Measurements from ENCODE around the gene DTHD1. TPM values are rescaled to one million over a fixed set of nuclear protein-coding genes. Genes with fewer than 3 reads are reported as not detected.

The DTHD1 gene
- total and polyA plus RNA-seq, 2 of the 8 experiments (the other 6 are each of a cell fraction or from before 2014, with no cell fraction given) = not detected

DNA sequence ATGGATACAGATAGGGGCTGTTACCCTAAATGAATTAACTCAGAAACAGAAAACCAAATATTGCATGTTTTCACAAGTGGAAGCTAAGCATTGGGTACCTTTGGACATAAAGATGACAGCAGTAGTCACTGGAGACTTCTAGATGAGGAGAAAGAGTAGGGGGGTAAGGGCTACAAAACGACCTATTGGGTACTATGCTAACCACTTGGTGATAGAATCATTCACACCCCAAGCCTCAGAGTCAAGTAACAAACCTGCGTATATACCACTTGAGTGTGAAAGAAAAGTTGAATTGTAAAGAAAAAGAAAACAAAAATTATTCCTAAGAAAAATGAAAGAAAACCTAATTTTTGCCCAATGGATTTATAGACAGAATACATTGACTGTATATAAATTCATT, 29.4 kb upstream of the DTHD1 start (continued):
- TF ChIP-seq EP300 (IDR thresholded peaks at IDR 0.05; ENCODE audit: borderline replicate concordance in 1 of 2, low read depth in 2 of 2, low read length in 2 of 2) (no peak), SIX5 (IDR thresholded peaks at IDR 0.05; ENCODE audit: low read depth, low read length) (no peak), CTCF (IDR thresholded peaks at IDR 0.05; ENCODE audit: control extremely low read depth in 1 of 3, insufficient read depth in 1 of 3, low read depth in 1 of 3, low read length in 3 of 3) (no peak)
- TF ChIP-seq, protein P1, sequence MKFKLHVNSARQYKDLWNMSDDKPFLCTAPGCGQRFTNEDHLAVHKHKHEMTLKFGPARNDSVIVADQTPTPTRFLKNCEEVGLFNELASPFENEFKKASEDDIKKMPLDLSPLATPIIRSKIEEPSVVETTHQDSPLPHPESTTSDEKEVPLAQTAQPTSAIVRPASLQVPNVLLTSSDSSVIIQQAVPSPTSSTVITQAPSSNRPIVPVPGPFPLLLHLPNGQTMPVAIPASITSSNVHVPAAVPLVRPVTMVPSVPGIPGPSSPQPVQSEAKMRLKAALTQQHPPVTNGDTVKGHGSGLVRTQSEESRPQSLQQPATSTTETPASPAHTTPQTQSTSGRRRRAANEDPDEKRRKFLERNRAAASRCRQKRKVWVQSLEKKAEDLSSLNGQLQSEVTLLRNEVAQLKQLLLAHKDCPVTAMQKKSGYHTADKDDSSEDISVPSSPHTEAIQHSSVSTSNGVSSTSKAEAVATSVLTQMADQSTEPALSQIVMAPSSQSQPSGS (IDR thresholded peaks at IDR 0.05; ENCODE audit: low read length) = no peak
